Common myeloid progenitor, CD34-positive (primary cell): ENCODE measurements around the gene ACOXL.

Experiments
- CTCF ChIA-PET: fragments of 350-600 bp; sonication (Branson Sonifier 250); formaldehyde crosslinking; loops from one replicate; lab custom pipeline; 2021; ENCODE audit warnings: antibody characterized with exemption; lab: Charles Lee
- POLR2A ChIA-PET: fragments of 350-600 bp; sonication (Branson Sonifier 250); formaldehyde crosslinking; loops from one replicate; lab custom pipeline; 2021; ENCODE audit warnings: antibody characterized with exemption; lab: Charles Lee
- DNase-seq, 3 donors: peaks; one replicate each; pipeline versions ENCODE4 v3.0.0 to v3.0.0-alpha.2; 2013
- H3K27ac ChIP-seq, 2 experiments: 1 replicate in 1 of 2; 2 replicates in 1 of 2; pipeline ENCODE4 v1.7.0; 2013; ENCODE audit warnings: inconsistent platforms in 2 of 2, low read length in 2 of 2, mild to moderate bottlenecking in 2 of 2, low read depth in 1 of 2, moderate library complexity in 1 of 2; ENCODE audit not compliant: severe bottlenecking in 2 of 2, insufficient read depth in 1 of 2, poor library complexity in 1 of 2
- H3K27me3 ChIP-seq, 5 experiments: replicated peaks in 2 of 5; 1 replicate in 3 of 5; 2 replicates in 2 of 5; pipeline versions ENCODE4 v1.6.1 to v1.7.0; 2013; ENCODE audit warnings: low read length in 4 of 5, mild to moderate bottlenecking in 2 of 5, moderate library complexity in 2 of 5, inconsistent platforms in 1 of 5; ENCODE audit not compliant: insufficient read depth in 5 of 5, control insufficient read depth in 4 of 5
- H3K36me3 ChIP-seq, 4 experiments: 1 replicate in 2 of 4; 2 replicates in 2 of 4; pipeline versions ENCODE4 v1.6.1 to v1.7.0; 2013; ENCODE audit warnings: low read length in 3 of 4, control low read depth in 1 of 4, mild to moderate bottlenecking in 1 of 4; ENCODE audit not compliant: control insufficient read depth in 4 of 4, insufficient read depth in 4 of 4
- H3K4me1 ChIP-seq, 4 experiments: 1 replicate in 3 of 4; 2 replicates in 1 of 4; pipeline versions ENCODE4 v1.6.1 to v1.7.1; 2013; ENCODE audit warnings: low read length in 3 of 4, mild to moderate bottlenecking in 3 of 4, control low read depth in 1 of 4, inconsistent platforms in 1 of 4, moderate library complexity in 1 of 4; ENCODE audit not compliant: control insufficient read depth in 4 of 4, insufficient read depth in 4 of 4; ENCODE audit errors: control extremely low read depth in 1 of 4
- H3K4me3 ChIP-seq, 7 experiments: 1 replicate in 4 of 7; 2 replicates in 3 of 7; pipeline versions ENCODE4 v1.5.1 to v1.7.0; 2013; ENCODE audit warnings: mild to moderate bottlenecking in 7 of 7, low read length in 6 of 7, moderate library complexity in 6 of 7, inconsistent platforms in 2 of 7, low read depth in 2 of 7, control low read depth in 1 of 7; ENCODE audit not compliant: insufficient read depth in 4 of 7, control insufficient read depth in 1 of 7; ENCODE audit errors: extremely low read depth in 1 of 7
- H3K9me3 ChIP-seq, 5 experiments: 1 replicate in 4 of 5; 2 replicates in 1 of 5; pipeline versions ENCODE4 v1.6.1 to v1.7.1; 2013; ENCODE audit warnings: low read length in 4 of 5, mild to moderate bottlenecking in 2 of 5, inconsistent platforms in 1 of 5, low read depth in 1 of 5, moderate library complexity in 1 of 5; ENCODE audit not compliant: control insufficient read depth in 4 of 5, insufficient read depth in 2 of 5; ENCODE audit errors: control extremely low read depth in 1 of 5
- WGBS: methylation state at CpG from one replicate; pipeline ENCODE4 v1.1.5; 2013; ENCODE audit not compliant: insufficient coverage; 5-methylcytosine and 5-hydroxymethylcytosine counted together

The ACOXL gene

DNA sequence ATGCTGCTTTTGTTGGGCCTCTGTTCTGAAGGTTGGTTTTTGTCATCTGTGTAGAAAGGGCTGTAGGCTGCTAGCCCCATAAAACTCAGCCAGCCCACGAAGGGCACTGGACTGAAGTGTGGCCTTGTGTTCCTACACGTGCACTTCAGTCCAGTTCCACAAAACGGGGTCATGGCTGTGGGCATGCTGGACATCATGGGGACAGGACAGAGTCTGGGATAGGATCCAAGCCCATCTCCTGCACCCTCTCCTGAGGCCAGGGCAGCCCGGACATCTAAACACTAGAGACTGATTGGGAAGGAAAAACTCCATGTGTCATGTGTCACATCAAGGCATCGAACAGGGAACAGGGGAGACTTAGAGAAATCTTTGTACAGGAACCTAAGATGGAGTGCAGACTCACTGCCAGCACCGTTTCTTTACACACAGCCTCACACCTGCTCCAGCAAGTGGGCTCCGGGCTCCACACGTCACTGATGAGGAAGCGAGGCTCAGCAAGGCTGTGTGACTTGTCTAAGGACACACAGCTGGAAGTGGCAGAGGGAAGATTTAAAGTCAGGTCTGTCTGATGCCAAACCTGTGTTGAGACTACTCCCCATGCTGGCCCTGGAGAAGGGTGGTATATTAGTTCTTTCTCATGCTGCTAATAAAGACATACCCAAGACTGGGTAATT lies 313.5 kb downstream of the ACOXL start:
- POLR2A ChIA-PET = no interaction called here
- H3K27me3 ChIP-seq = peaks cover 0 to 3% (median 0%) of the 10 kb centered on the region in 5 experiments
- H3K36me3 ChIP-seq = no peaks in the 10 kb centered on the region
- no peak overlapping the region for H3K27ac ChIP-seq
- DNase-seq = no peak
- CTCF ChIA-PET = no interaction called here
- H3K4me1 ChIP-seq = no peaks in the 10 kb centered on the region
- WGBS = 98% methylated on average over 8 of the region's 9 CpGs
- peaks cover 0 to 4% (median 0%) of the 10 kb centered on the region in 5 experiments for H3K9me3 ChIP-seq
- H3K4me3 ChIP-seq = no peak overlapping the region

DNA sequence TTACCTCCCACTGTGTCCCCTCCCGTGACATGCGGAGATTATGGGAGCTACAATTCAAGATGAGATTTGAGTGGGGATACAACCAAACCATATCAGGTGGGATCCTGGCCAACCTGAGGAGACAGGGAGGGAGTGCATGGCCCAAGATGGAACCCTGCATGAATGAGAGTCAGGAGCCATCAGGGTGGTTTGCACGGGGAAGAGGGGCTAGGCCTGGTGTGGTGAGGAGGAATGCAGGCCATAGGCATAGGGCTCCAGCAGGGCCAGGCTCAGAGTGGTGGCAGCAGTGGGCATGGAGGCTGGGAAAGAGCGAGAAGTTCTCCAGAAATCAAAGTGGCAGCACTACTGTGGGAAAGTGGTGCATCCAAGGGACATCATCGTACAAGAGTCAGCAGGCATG lies 314.3 kb downstream of the ACOXL start:
- Histone ChIP-seq H3K4me3 (no peak overlapping the region), H3K27ac (no peak overlapping the region), H3K27me3 (peaks cover 0 to 3% (median 0%) of the 10 kb centered on the region in 5 experiments), H3K36me3 (no peaks in the 10 kb centered on the region), H3K9me3 (peaks cover 0 to 4% (median 0%) of the 10 kb centered on the region in 5 experiments), H3K4me1 (no peaks in the 10 kb centered on the region)
- POLR2A ChIA-PET = no interaction called here
- DNase-seq = no peak
- CTCF ChIA-PET = no interaction called here
- WGBS = 97% methylated on average over 4 of the region's 5 CpGs

DNA sequence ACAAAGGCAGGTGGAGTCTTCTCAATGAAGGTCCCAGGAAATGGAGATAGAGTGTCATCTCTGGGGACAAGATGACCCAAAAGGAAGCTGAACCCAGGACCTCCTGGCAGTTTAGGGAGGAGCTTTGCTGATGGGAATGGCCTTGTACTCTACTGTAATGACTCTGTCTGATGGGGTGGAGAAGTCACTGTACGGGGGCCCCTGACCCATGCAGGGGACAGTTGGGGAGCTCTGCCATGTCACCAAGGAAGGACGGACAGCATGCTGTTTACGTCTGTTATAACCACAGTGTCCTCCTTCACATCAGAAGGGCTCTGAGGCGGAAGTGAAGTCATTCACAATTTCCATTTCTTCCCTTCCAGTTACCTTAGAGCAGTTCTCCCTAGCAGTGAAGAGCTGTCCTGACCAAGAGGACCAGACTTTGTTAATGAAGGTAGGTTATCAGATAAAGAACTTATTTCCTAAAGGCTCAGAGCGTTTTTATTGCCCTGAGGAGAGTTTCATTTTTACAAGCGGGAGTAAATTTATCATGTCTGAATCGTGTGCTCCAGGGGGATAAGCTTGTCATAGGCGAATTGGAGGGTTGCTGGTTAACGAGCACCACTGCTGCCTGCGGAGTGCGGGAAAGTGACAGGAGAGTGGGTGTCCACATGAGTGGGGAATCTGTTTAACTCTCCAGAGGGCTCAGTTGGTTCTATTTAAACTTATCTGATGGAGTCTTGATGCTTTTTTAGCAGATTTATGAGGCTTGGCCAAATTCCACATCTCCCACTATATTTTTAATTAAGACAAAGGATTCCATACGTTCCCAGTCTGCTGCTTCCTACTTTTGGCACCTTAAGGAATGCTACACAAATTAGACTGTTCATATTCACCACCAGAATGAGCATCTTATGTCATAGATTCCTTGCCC lies 316.7 kb downstream of the ACOXL start:
- ChIA-PET CTCF (interaction anchor here (1.3 kb wide), 1 partner anchor 9 kb away, joined by 3 read pairs; no protein-coding TSS in a partner anchor), POLR2A (interaction anchor here (0.6 to 0.7 kb wide), 2 partner anchors 38 to 228 kb away, joined by 3 to 4 read pairs; no protein-coding TSS in a partner anchor)
- Histone ChIP-seq H3K36me3 (no peaks in the 10 kb centered on the region), H3K4me3 (no peak overlapping the region), H3K9me3 (peaks cover 0 to 4% (median 0%) of the 10 kb centered on the region in 5 experiments), H3K4me1 (no peaks in the 10 kb centered on the region), H3K27ac (no peak overlapping the region), H3K27me3 (peaks cover 0 to 5% (median 0%) of the 10 kb centered on the region in 5 experiments)
- no peak for DNase-seq
- WGBS = 86% methylated on average over 10 of the region's 12 CpGs

DNA sequence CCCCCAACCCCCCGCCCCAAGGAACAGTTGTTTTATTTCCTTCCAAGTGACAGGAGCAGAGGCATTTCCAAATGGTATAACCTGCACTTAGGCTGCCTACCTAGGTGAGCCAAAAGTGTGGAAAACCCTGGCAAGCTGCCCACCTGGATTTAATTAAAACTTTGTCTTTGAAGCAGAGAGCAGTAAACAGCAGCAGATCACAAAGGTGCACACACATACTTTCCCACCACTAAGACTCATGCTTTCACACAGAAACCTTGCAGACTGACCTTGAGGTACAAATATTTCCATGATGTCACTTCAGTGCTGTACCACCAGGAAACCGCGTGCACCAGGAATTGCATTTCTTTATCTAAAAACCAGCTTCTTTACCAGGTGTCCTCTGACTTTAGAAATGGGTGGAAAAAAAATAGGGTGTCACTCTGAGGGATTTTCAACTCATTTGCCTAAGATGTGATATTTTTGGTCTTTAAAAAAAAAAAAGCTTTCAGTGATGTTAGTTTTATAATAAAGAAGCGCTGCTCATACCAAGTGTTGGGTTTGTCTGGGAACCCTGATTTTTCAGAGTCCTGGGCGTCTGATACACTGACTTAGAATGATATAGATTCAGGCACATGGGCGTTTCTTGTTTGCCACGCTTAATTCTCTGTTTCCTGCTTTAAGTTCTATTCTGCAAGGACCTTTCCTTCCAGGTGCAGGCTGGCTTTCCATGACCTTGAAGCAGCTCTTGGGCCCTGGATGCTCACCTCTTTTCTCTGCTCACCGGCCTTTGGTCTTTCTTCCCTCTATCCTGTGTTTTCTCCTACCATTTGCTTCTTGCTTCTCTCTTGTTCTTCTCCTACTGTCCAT lies 317.6 kb downstream of the ACOXL start:
- CTCF ChIA-PET = no interaction called here
- no peak for DNase-seq
- peaks cover 0 to 5% (median 2%) of the 10 kb centered on the region in 5 experiments for H3K27me3 ChIP-seq
- H3K27ac ChIP-seq = no peak overlapping the region
- WGBS = 87% methylated on average over 6 of the region's 8 CpGs
- no peak overlapping the region for H3K4me3 ChIP-seq
- POLR2A ChIA-PET = interaction anchor here (0.7 kb wide), 1 partner anchor 39 kb away, joined by 3 read pairs; no protein-coding TSS in a partner anchor
- peaks cover 0 to 4% (median 0%) of the 10 kb centered on the region in 5 experiments for H3K9me3 ChIP-seq
- no peaks in the 10 kb centered on the region for H3K36me3 ChIP-seq
- no peaks in the 10 kb centered on the region for H3K4me1 ChIP-seq

DNA sequence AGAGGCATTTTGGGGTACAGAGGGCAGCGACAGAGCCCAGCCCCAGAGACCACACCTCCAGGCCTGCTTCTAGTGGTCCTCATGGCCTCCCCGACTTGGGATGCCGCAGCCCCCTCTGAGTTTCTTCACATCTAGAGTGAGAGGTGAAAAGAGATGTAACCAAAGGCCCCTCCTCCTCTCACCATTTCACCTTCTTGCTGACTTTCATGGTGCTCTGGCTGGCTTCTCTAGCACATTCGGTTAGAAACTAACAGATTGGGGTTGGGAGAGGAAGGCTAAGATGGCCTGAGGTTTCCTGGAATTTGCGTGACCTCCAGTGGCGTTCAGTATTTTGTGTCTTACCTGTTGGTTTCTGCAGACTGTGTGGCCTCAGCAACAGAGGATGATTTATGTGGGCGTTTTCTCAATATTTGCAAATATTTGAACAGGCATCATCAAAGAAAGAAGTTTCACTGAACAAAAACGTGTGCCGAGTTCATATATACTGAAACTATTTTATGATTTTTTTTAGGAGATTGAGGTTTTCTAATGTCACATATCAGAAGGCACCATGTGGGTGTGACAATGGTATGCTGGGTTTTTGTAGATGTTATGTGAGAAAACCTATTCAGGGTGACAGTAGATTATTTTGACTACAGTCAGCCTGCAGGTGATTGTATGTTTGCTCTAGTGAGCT lies 318.5 kb downstream of the ACOXL start:
- ChIA-PET POLR2A (no interaction called here), CTCF (no interaction called here)
- Histone ChIP-seq H3K4me3 (no peak overlapping the region), H3K9me3 (peaks cover 0 to 3% (median 0%) of the 10 kb centered on the region in 5 experiments), H3K27ac (no peak overlapping the region), H3K36me3 (no peaks in the 10 kb centered on the region), H3K4me1 (no peaks in the 10 kb centered on the region), H3K27me3 (peaks cover 0 to 5% (median 2%) of the 10 kb centered on the region in 5 experiments)
- WGBS = 93% methylated on average over 6 of the region's 9 CpGs
- no peak for DNase-seq

DNA sequence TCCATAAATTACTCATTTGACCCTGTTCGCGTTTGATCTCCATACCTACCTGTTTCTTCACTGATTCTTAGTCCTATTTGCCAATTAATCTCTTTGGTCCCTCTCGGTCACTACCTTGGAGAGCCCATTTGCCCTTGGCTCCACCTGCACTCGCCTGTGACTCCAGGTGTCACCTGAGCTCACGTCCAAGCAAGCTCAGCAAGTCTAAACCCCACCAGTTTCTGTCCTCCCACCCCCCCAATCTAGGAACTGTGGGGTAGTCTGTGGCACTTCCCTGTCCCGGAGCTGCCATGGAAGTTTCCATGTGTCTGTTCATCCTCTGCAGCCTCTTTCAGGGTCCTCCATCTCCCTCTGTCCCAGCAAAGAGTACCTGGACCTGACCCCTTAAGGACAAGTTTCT lies 320.2 kb downstream of the ACOXL start:
- Histone ChIP-seq H3K9me3 (peaks cover 0 to 2% (median 0%) of the 10 kb centered on the region in 5 experiments), H3K27me3 (peaks cover 0 to 6% (median 2%) of the 10 kb centered on the region in 5 experiments), H3K27ac (no peak overlapping the region), H3K4me1 (no peaks in the 10 kb centered on the region), H3K4me3 (no peak overlapping the region), H3K36me3 (no peaks in the 10 kb centered on the region)
- DNase-seq = no peak
- ChIA-PET POLR2A (no interaction called here), CTCF (interaction anchor here (1.2 kb wide), 1 partner anchor 12 kb away, joined by 3 read pairs; no protein-coding TSS in a partner anchor)
- WGBS = 92% methylated on average over 6 of the region's 6 CpGs
